Measurements from ENCODE around the gene DNAH3.
A peak's percentile ranks its signal among the peaks of the same experiment; 100 is the strongest.
"Not testable (repeated sequence)": the region's sequence is repeated elsewhere in the genome, so short reads cannot be mapped to it uniquely, and the experiment has no call there.

DNAH3 gene

DNA sequence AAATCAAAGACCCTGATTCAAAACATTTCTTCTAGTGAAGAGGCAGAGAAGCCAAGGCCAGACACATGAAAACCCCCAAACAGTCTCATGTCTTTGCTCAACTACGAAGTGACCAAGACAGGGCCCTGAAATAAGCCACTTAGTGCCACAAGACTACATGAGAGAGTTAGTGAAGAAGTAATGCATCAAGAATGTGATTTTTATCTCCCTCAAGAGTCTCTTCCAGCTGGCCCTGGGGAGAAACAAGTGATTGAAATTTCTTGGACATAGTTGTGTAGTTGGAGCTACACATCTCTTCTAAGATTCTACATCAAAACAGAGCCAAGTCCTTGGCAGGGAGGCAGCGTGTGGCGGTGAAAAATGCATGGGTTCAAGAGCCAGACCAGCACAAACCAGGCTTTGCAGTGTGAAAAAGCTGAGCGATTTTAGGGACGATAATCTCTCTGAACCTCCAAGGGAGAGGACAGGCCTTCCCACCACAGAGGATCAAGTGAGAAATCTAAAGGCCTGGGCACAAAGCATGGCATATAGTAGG lies 219.5 kb downstream of the DNAH3 start:
- Mint-ChIP-seq H3K27me3 (ENCODE audit: low read depth) (no peaks in the 10 kb centered on the region), H3K4me3 (no peak overlapping the region), H3K9me3 (no peaks in the 10 kb centered on the region)

DNA sequence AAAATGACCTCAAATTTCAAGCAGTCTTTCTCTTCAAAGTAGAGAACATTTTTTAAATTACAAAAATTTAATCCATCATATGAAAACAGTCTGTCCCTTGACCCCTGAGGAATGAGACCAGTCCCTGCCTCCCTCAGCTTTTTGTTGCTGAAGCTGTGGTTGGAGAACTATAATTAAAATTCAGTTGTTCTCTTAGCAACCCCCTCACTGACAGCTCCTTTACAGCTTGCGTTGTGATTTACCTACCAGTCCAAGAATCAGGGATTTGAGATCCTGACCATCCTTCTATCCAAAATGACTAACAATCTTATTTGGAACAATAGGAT lies 220.3 kb downstream of the DNAH3 start:
- H3K9me3 Mint-ChIP-seq, result no peaks in the 10 kb centered on the region
- peaks cover 5% of the 10 kb centered on the region for H3K36me3 Mint-ChIP-seq (ENCODE audit: low read depth)
- no peak overlapping the region for H3K4me3 Mint-ChIP-seq
- H3K27ac Mint-ChIP-seq, result no peak overlapping the region
- no peaks in the 10 kb centered on the region for H3K4me1 Mint-ChIP-seq (ENCODE audit: low read depth)
- H3K27me3 Mint-ChIP-seq (ENCODE audit: low read depth), result no peaks in the 10 kb centered on the region

More for the DNA sequence above, 219.5 kb downstream of the DNAH3 start:
- peaks cover 5% of the 10 kb centered on the region for H3K36me3 Mint-ChIP-seq (ENCODE audit: low read depth)
- no peak overlapping the region for H3K27ac Mint-ChIP-seq
- no peaks in the 10 kb centered on the region for H3K4me1 Mint-ChIP-seq (ENCODE audit: low read depth)

GRCh38 chr16:20929676-20930364 lies 220.8 kb downstream of the DNAH3 start:
- H3K4me3 Mint-ChIP-seq; H3K27me3 Mint-ChIP-seq (ENCODE audit: low read depth); H3K27ac Mint-ChIP-seq; H3K4me1 Mint-ChIP-seq (ENCODE audit: low read depth); H3K36me3 Mint-ChIP-seq (ENCODE audit: low read depth); H3K9me3 Mint-ChIP-seq: not testable (repeated sequence)

- Mint-ChIP-seq H3K4me1 (ENCODE audit: low read depth) (no peaks in the 10 kb centered on the region), H3K27ac (no peak overlapping the region), H3K4me3 (no peak overlapping the region), H3K9me3 (no peaks in the 10 kb centered on the region), H3K27me3 (ENCODE audit: low read depth) (no peaks in the 10 kb centered on the region), H3K36me3 (ENCODE audit: low read depth) (peaks cover 7% of the 10 kb centered on the region)
Measured at GRCh38 chr16:20928774-20929411, 221.8 kb downstream of the DNAH3 start.

GRCh38 chr16:20925751-20926150 lies 224.9 kb downstream of the DNAH3 start:
- H3K27ac Mint-ChIP-seq, result no peak overlapping the region
- H3K27me3 Mint-ChIP-seq (ENCODE audit: low read depth), result no peaks in the 10 kb centered on the region
- no peaks in the 10 kb centered on the region for H3K9me3 Mint-ChIP-seq

GRCh38 chr16:20923876-20924275 lies 226.8 kb downstream of the DNAH3 start:
- Mint-ChIP-seq H3K27me3 (ENCODE audit: low read depth) (no peaks in the 10 kb centered on the region), H3K9me3 (no peaks in the 10 kb centered on the region), H3K4me1 (ENCODE audit: low read depth) (peaks cover 9% of the 10 kb centered on the region), H3K4me3 (no peak overlapping the region), H3K36me3 (ENCODE audit: low read depth) (peaks cover 15% of the 10 kb centered on the region), H3K27ac (no peak overlapping the region)

More at GRCh38 chr16:20925751-20926150, 224.9 kb downstream of the DNAH3 start:
- Mint-ChIP-seq H3K4me3 (no peak overlapping the region), H3K4me1 (ENCODE audit: low read depth) (peaks cover 4% of the 10 kb centered on the region), H3K36me3 (ENCODE audit: low read depth) (peaks cover 16% of the 10 kb centered on the region)

DNA sequence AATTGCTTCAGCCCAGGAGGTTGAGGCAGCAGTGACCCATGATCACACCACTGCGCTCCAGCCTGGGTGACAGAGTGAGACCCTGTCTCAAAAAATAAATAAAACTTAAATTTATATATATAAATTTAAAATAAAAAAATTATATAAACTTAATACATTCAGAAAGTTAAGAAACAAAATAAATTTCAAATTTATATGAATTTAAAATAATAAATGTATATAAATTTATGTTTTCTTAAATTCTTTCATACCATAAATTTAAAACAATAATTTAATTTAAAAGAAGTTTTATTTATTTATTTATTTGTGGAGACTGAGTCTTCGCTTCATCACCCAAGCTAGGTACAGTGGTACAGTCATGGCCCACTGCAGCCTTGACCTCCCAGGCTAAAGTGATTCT lies 229.8 kb downstream of the DNAH3 start:
- no peaks in the 10 kb centered on the region for H3K27me3 Mint-ChIP-seq (ENCODE audit: low read depth)
- H3K9me3 Mint-ChIP-seq, result no peaks in the 10 kb centered on the region
- peaks cover 28% of the 10 kb centered on the region for H3K4me1 Mint-ChIP-seq (ENCODE audit: low read depth)
- no peak overlapping the region for H3K4me3 Mint-ChIP-seq
- H3K27ac Mint-ChIP-seq, result no peak overlapping the region
- peaks cover 29% of the 10 kb centered on the region for H3K36me3 Mint-ChIP-seq (ENCODE audit: low read depth)

DNA sequence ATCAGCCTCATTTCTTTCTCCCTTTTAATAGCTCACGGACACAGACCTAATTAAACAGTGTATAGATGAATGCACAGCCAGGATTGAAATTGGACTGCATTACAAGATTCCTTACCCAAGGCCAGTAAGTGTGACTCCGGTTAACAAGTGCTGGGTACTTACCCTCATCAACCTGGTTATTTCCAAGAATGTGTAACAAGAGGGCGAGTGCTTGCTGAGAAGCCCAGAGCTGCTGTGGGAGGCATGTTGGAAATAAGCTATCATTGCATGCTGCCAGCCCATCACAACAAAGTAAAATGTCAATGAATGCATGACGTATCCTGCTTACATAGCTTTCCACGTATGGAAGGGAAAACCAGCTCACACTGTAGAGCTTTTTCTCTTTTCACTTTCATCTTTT lies 230.6 kb downstream of the DNAH3 start:
- Mint-ChIP-seq H3K9me3 (no peaks in the 10 kb centered on the region), H3K36me3 (ENCODE audit: low read depth) (peaks cover 34% of the 10 kb centered on the region), H3K27me3 (ENCODE audit: low read depth) (no peaks in the 10 kb centered on the region), H3K4me3 (no peak overlapping the region), H3K27ac (no peak overlapping the region), H3K4me1 (ENCODE audit: low read depth) (peaks cover 28% of the 10 kb centered on the region)

- H3K27me3 Mint-ChIP-seq (ENCODE audit: low read depth), result no peaks in the 10 kb centered on the region
- H3K4me3 Mint-ChIP-seq, result no peak overlapping the region
- H3K36me3 Mint-ChIP-seq (ENCODE audit: low read depth), result peaks cover 29% of the 10 kb centered on the region
- H3K9me3 Mint-ChIP-seq, result no peaks in the 10 kb centered on the region
- peaks cover 27% of the 10 kb centered on the region for H3K4me1 Mint-ChIP-seq (ENCODE audit: low read depth)
- H3K27ac Mint-ChIP-seq, result no peak overlapping the region
Measured at GRCh38 chr16:20918486-20919239, 232.0 kb downstream of the DNAH3 start.

GRCh38 chr16:20916942-20917341 lies 233.7 kb downstream of the DNAH3 start:
- peaks cover 24% of the 10 kb centered on the region for H3K4me1 Mint-ChIP-seq (ENCODE audit: low read depth)
- H3K27me3 Mint-ChIP-seq (ENCODE audit: low read depth), result no peaks in the 10 kb centered on the region
- H3K36me3 Mint-ChIP-seq (ENCODE audit: low read depth), result peaks cover 24% of the 10 kb centered on the region
- no peaks in the 10 kb centered on the region for H3K9me3 Mint-ChIP-seq
- H3K27ac Mint-ChIP-seq, result no peak overlapping the region
- no peak overlapping the region for H3K4me3 Mint-ChIP-seq

DNA sequence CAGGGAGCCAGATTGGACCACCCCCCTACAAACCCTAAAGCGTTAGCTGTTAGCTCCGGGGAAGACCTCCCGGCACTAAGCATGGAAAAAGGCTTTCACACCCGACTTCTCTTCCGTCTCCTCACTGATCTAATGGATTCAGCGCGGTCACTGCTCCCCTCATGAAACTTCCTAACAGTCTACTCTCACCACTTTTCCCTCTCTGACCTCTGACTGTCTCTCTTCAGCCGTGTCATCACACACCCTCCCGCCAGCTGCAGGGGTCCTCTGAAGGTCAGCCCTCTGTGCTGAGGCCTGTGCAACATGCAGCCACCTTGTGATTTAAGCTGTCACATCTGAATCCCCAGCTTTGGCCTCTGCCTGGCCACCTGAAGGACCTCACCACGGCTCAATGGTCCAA lies 234.4 kb downstream of the DNAH3 start:
- Mint-ChIP-seq H3K27ac (no peak overlapping the region), H3K27me3 (ENCODE audit: low read depth) (no peaks in the 10 kb centered on the region), H3K4me3 (no peak overlapping the region), H3K36me3 (ENCODE audit: low read depth) (peaks cover 24% of the 10 kb centered on the region), H3K9me3 (no peaks in the 10 kb centered on the region), H3K4me1 (ENCODE audit: low read depth) (peaks cover 26% of the 10 kb centered on the region)

DNA sequence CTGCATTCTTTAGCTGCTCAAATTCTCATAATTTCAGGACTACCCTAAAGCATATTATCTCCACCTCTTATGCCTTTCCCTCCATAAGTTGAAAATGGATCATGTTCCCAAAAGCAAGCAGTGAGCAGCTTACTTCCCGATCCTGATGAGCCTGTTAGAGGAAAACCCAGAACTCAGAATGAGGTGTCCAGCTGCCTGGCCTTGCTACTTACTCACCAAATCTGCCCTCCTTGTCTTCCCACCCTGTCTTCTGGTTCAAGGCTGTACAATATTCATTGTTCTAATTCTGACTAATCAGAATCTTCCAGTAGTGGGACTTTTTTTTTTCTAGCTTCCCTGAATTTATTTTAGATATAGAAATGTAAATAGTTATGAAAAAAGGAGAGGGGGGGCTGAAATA lies 239.3 kb downstream of the DNAH3 start:
- Mint-ChIP-seq H3K4me3 (peak overlapping the region; percentile 75), H3K36me3 (ENCODE audit: low read depth) (peaks cover 20% of the 10 kb centered on the region), H3K4me1 (ENCODE audit: low read depth) (peaks cover 33% of the 10 kb centered on the region), H3K27ac (peak overlapping the region; percentile 85), H3K9me3 (no peaks in the 10 kb centered on the region), H3K27me3 (ENCODE audit: low read depth) (no peaks in the 10 kb centered on the region)

DNA sequence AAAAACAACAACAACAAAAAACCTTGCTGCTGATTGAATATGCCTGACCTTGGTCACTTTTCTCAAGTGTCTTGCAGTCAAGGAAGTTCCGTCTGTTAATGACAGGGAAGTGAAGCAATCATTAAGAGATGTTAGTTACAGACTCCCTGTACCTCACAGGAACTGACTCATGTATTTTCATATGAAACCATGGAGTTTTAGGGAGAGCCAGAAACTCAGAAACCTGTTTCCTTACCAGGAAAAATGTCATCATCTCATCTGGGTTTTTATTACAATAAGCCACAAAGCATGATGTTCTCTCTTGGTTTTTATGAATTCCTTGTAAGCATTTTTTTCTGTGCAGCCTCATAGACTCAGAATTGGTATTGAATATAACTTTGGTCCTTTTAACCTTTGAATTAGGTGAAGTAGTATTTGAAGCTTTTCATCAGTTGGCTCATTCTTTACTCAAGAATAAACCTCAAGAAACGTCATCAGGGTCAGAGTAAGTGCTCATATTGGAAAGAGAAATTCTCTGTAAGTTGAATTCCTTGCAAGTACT lies 239.8 kb downstream of the DNAH3 start:
- H3K4me1 Mint-ChIP-seq (ENCODE audit: low read depth), result peaks cover 34% of the 10 kb centered on the region
- peak overlapping the region; percentile 75 for H3K4me3 Mint-ChIP-seq
- no peaks in the 10 kb centered on the region for H3K9me3 Mint-ChIP-seq
- no peaks in the 10 kb centered on the region for H3K27me3 Mint-ChIP-seq (ENCODE audit: low read depth)
- H3K36me3 Mint-ChIP-seq (ENCODE audit: low read depth), result peaks cover 20% of the 10 kb centered on the region
- H3K27ac Mint-ChIP-seq, result peak overlapping the region; percentile 85

DNA sequence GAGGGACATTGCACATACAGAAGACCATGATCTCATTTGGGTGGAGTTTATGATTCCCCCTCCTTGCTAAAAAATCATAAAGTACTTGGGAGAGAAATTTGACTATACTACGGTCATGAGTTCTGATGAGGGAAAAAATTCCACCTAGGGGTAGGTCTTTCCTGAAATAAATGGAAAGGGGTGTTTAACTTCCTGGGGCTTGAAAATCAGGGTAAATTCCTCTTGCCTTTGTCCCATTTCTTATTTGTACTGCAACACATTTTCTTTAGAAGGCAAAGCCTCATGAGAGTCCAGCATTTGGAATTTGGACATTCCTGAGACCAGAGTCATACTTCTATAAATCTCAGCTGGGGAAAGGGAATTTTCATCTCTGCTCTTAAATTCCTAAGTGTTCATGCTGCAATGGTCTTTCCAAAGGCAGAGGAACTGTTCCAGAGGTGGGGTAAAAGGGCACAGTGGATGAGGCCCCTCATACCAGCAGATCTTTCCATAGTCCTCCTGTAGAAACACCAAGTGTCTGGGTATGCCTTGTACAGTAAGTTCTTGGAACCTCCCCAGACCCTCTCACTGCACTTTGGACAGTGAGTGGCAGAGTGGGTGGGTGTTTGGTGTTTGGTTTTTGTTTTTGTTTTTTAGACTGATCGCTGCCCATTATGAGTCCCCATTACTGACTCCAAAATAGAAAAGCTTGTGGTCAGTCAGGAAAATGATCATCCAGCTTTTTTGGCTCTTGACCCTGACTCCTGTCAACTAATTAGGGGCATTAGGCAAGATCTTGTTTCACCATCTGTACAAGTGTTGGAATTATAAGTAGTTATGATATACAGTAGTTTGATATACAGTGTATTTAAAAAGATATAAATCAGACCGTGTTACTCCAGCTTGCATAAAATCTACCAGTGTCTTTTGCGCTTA lies 244.0 kb downstream of the DNAH3 start:
- Mint-ChIP-seq H3K9me3 (no peaks in the 10 kb centered on the region), H3K27ac (no peak overlapping the region), H3K4me3 (no peak overlapping the region), H3K4me1 (ENCODE audit: low read depth) (peaks cover 65% of the 10 kb centered on the region), H3K27me3 (ENCODE audit: low read depth) (no peaks in the 10 kb centered on the region), H3K36me3 (ENCODE audit: low read depth) (peaks cover 25% of the 10 kb centered on the region)
